Measurements from ENCODE around the gene SYK. TPM values are rescaled to one million over a fixed set of nuclear protein-coding genes. Genes with fewer than 3 reads are reported as not detected.

The SYK gene
- total RNA-seq, 1 donor from 2014 or later = not detected

DNA sequence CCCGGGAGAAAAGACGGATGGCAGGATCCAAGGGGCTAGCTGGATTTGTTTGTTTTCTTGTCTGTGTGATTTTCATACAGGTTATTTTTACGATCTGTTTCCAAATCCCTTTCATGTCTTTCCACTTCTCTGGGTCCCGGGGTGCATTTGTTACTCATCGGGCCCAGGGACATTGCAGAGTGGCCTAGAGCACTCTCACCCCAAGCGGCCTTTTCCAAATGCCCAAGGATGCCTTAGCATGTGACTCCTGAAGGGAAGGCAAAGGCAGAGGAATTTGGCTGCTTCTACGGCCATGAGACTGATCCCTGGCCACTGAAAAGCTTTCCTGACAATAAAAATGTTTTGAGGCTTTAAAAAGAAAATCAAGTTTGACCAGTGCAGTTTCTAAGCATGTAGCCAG, 94.2 kb downstream of the SYK start:
- H4K20me1 ChIP-seq (ENCODE audit: low read depth) = no peaks in the 10 kb centered on the region
- H3K4me2 ChIP-seq = peak overlapping the region; percentile 47
- no peaks in the 10 kb centered on the region for H3K36me3 ChIP-seq
- H3F3A ChIP-seq (ENCODE audit: low read depth) = peaks cover 15% of the 10 kb centered on the region
- no peaks in the 10 kb centered on the region for H3K79me2 ChIP-seq (ENCODE audit: low read depth)
- H2AFZ ChIP-seq (replicated peaks) = peak overlapping the region; percentile 78
- H3K36me3 Mint-ChIP-seq = no peaks in the 10 kb centered on the region
- H3K9me3 ChIP-seq (ENCODE audit: low read depth) = no peaks in the 10 kb centered on the region
- peak overlapping the region; percentile 15 for H3K4me3 Mint-ChIP-seq
- H3K4me1 Mint-ChIP-seq = peaks cover 19% of the 10 kb centered on the region
- H3K4me1 ChIP-seq = peaks cover 14% of the 10 kb centered on the region
- TF ChIP-seq EZH2 (IDR thresholded peaks at IDR 0.05) = no peak
- TF ChIP-seq, protein P1, sequence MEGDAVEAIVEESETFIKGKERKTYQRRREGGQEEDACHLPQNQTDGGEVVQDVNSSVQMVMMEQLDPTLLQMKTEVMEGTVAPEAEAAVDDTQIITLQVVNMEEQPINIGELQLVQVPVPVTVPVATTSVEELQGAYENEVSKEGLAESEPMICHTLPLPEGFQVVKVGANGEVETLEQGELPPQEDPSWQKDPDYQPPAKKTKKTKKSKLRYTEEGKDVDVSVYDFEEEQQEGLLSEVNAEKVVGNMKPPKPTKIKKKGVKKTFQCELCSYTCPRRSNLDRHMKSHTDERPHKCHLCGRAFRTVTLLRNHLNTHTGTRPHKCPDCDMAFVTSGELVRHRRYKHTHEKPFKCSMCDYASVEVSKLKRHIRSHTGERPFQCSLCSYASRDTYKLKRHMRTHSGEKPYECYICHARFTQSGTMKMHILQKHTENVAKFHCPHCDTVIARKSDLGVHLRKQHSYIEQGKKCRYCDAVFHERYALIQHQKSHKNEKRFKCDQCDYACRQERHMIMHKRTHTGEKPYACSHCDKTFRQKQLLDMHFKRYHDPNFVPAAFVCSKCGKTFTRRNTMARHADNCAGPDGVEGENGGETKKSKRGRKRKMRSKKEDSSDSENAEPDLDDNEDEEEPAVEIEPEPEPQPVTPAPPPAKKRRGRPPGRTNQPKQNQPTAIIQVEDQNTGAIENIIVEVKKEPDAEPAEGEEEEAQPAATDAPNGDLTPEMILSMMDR (IDR thresholded peaks at IDR 0.05) = no peak
- no peak overlapping the region for H3K27ac ChIP-seq
- no peaks in the 10 kb centered on the region for H3K9me3 Mint-ChIP-seq
- peaks cover 2% of the 10 kb centered on the region for H3K27me3 Mint-ChIP-seq (ENCODE audit: insufficient read depth, low read depth)
- peak overlapping the region; percentile 15 for H3K27ac Mint-ChIP-seq
- DNase-seq (ENCODE audit: low spot score) = no peak
- no peak overlapping the region for H3K9ac ChIP-seq
- no peaks in the 10 kb centered on the region for H3K27me3 ChIP-seq
- no peak overlapping the region for H3K4me3 ChIP-seq

DNA sequence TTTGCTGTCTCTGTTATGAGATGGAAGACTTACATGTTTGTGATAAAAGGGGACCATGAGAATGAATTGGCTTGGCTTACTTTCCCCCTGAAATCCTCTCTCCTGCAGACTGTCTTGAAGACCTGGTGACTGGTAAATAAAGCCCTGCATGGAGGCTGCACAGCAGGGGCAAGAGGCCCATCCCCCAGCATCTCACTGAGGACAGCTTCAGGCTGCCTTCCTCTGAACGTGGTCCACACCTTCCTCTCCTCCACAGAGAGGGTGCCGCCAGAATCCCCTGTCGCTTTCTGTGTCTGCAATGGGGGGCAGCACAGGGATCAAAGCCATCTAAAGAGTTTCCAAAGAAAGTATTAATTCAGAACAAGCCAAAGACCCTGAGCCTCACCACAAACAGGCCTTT, 94.6 kb downstream of the SYK start:
- H4K20me1 ChIP-seq (ENCODE audit: low read depth) = no peaks in the 10 kb centered on the region
- Mint-ChIP-seq H3K4me3 (no peak overlapping the region), H3K4me1 (peaks cover 19% of the 10 kb centered on the region), H3K27ac (no peak overlapping the region), H3K27me3 (ENCODE audit: insufficient read depth, low read depth) (peaks cover 2% of the 10 kb centered on the region), H3K36me3 (no peaks in the 10 kb centered on the region), H3K9me3 (no peaks in the 10 kb centered on the region)
- peaks cover 14% of the 10 kb centered on the region for H3K4me1 ChIP-seq
- H2AFZ ChIP-seq (replicated peaks) = peak overlapping the region; percentile 78
- TF ChIP-seq EZH2phosphoT487 (IDR thresholded peaks at IDR 0.05) (no peak), EZH2 (IDR thresholded peaks at IDR 0.05) (no peak)
- TF ChIP-seq, protein P1 (IDR thresholded peaks at IDR 0.05) = no peak
- H3K9ac ChIP-seq = no peak overlapping the region
- H3K4me3 ChIP-seq = no peak overlapping the region
- no peak for DNase-seq (ENCODE audit: low spot score)
- peaks cover 15% of the 10 kb centered on the region for H3F3A ChIP-seq (ENCODE audit: low read depth)
- no peaks in the 10 kb centered on the region for H3K36me3 ChIP-seq
- no peaks in the 10 kb centered on the region for H3K79me2 ChIP-seq (ENCODE audit: low read depth)
- no peaks in the 10 kb centered on the region for H3K27me3 ChIP-seq
- no peaks in the 10 kb centered on the region for H3K9me3 ChIP-seq (ENCODE audit: low read depth)
- H3K4me2 ChIP-seq = peak overlapping the region; percentile 47
- H3K27ac ChIP-seq = no peak overlapping the region

DNA sequence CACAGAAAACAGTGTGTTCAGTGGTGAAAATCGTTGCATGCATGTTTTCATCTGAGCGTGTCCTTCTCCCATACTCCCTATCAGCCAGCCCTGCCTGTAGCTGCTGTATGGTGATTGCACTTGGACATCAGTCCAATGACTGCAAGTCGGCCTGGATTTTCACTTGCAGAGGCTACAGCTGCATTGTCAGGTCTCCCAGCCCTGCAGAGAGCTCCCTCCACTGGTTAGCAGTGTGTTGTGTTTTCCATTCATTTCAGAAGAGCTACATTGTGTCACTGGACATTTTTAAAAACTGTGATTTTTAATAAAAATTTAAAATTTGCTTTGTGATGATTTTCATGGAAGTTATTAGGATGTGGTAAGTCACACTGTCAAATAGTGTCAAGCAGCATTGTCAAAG, 96.6 kb downstream of the SYK start:
- H3K27ac Mint-ChIP-seq = no peak overlapping the region
- Histone ChIP-seq H3K79me2 (ENCODE audit: low read depth) (no peaks in the 10 kb centered on the region), H3K36me3 (no peaks in the 10 kb centered on the region), H3K4me2 (no peak overlapping the region), H3K4me3 (no peak overlapping the region), H3K4me1 (peaks cover 14% of the 10 kb centered on the region), H4K20me1 (ENCODE audit: low read depth) (no peaks in the 10 kb centered on the region), H2AFZ (replicated peaks) (no peak overlapping the region), H3F3A (ENCODE audit: low read depth) (peaks cover 15% of the 10 kb centered on the region), H3K9ac (no peak overlapping the region), H3K27me3 (no peaks in the 10 kb centered on the region), H3K9me3 (ENCODE audit: low read depth) (no peaks in the 10 kb centered on the region), H3K27ac (no peak overlapping the region)
- peaks cover 2% of the 10 kb centered on the region for H3K27me3 Mint-ChIP-seq (ENCODE audit: insufficient read depth, low read depth)
- peaks cover 19% of the 10 kb centered on the region for H3K4me1 Mint-ChIP-seq
- TF ChIP-seq EZH2 (IDR thresholded peaks at IDR 0.05) (no peak), EZH2phosphoT487 (IDR thresholded peaks at IDR 0.05) (no peak)
- TF ChIP-seq, protein P1 (IDR thresholded peaks at IDR 0.05) = peak; percentile 41
- H3K9me3 Mint-ChIP-seq = peaks cover 5% of the 10 kb centered on the region
- DNase-seq (ENCODE audit: low spot score) = no peak
- no peaks in the 10 kb centered on the region for H3K36me3 Mint-ChIP-seq
- no peak overlapping the region for H3K4me3 Mint-ChIP-seq
